ENCODE results near the gene RBM15B.

Gene RBM15B

DNA sequence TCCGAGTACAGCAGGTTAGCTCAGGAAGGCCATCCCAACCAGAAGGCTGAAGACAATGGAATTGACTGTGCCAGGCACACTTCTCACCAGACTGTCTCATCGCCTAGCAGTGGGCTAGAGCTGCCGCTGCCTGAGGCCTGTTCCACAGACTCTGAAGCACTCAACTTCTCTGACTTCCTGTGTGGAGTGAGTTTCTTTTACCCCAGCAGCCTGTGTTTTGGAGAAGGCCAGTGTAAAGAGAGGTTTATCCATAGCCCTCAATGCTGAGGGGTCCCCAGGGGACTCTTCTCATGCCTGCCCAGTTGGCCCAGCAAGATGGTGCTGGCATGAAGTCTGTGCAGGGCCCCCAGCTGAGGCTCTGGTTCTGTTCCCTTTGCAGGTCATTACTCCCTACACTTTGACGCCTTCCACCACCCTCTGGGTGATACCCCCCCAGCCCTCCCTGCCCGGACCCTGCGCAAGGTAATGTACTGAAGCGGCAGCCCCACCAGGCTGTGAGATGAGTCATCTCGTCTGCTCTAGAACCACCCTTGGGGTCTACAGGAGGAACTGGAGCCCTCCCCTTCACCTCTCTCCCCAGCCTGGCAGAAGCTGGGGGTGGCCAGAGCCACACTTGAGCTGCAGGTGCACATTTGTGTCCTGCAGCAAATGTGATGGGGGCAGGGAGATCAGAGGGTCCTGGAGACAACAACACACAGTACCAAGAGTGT, 11.2 kb upstream of the RBM15B start:
- no peak overlapping the region for H3K9ac ChIP-seq (ENCODE audit: low read length)
- no peaks in the 10 kb centered on the region for H3K27me3 ChIP-seq (ENCODE audit: control insufficient read depth, insufficient read depth, low read length)
- no peaks in the 10 kb centered on the region for H3K36me3 ChIP-seq (ENCODE audit: control insufficient read depth, low read depth, low read length)
- no peak overlapping the region for H3K27ac ChIP-seq (ENCODE audit: low read length)
- H3K9me3 ChIP-seq (ENCODE audit: control insufficient read depth, low read depth, low read length), result no peaks in the 10 kb centered on the region
- H3K4me1 ChIP-seq (ENCODE audit: control insufficient read depth, low read depth, low read length), result peaks cover 7% of the 10 kb centered on the region
- H3K4me3 ChIP-seq (ENCODE audit: low read length), result no peak overlapping the region

- Histone ChIP-seq H3K27me3 (ENCODE audit: control insufficient read depth, insufficient read depth, low read length) (no peaks in the 10 kb centered on the region), H3K4me3 (ENCODE audit: low read length) (no peak overlapping the region), H3K36me3 (ENCODE audit: control insufficient read depth, low read depth, low read length) (no peaks in the 10 kb centered on the region), H3K9me3 (ENCODE audit: control insufficient read depth, low read depth, low read length) (no peaks in the 10 kb centered on the region), H3K27ac (ENCODE audit: low read length) (no peak overlapping the region), H3K4me1 (ENCODE audit: control insufficient read depth, low read depth, low read length) (peaks cover 7% of the 10 kb centered on the region), H3K9ac (ENCODE audit: low read length) (no peak overlapping the region)
Observed at GRCh38 chr3:51380601-51381332, 10.3 kb upstream of the RBM15B start.

DNA sequence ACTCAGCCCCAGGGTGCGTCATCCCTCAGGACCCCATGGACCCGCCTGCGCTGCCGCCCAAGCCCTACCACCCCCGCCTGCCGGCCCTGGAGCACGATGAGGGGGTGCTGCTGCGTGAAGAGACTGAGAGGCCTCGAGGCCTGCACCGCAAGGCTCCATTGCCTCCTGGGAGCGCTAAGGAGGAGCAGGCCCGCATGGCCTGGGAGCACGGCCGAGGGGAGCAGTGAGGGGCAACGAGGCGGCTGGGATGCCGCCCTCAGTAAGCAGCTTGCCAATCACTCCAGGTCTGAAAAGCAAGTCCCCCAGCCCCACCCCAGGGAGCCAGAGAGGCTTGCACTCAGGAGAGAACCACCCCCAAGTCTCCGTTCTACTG, 9.8 kb upstream of the RBM15B start:
- Histone ChIP-seq H3K4me1 (ENCODE audit: control insufficient read depth, low read depth, low read length) (peaks cover 9% of the 10 kb centered on the region), H3K27ac (ENCODE audit: low read length) (no peak overlapping the region), H3K36me3 (ENCODE audit: control insufficient read depth, low read depth, low read length) (no peaks in the 10 kb centered on the region), H3K27me3 (ENCODE audit: control insufficient read depth, insufficient read depth, low read length) (no peaks in the 10 kb centered on the region), H3K9ac (ENCODE audit: low read length) (no peak overlapping the region), H3K9me3 (ENCODE audit: control insufficient read depth, low read depth, low read length) (no peaks in the 10 kb centered on the region), H3K4me3 (ENCODE audit: low read length) (no peak overlapping the region)

- no peak overlapping the region for H3K9ac ChIP-seq (ENCODE audit: low read length)
- no peak overlapping the region for H3K27ac ChIP-seq (ENCODE audit: low read length)
- no peaks in the 10 kb centered on the region for H3K27me3 ChIP-seq (ENCODE audit: control insufficient read depth, insufficient read depth, low read length)
- no peaks in the 10 kb centered on the region for H3K36me3 ChIP-seq (ENCODE audit: control insufficient read depth, low read depth, low read length)
- no peak overlapping the region for H3K4me3 ChIP-seq (ENCODE audit: low read length)
- H3K4me1 ChIP-seq (ENCODE audit: control insufficient read depth, low read depth, low read length), result peaks cover 11% of the 10 kb centered on the region
- H3K9me3 ChIP-seq (ENCODE audit: control insufficient read depth, low read depth, low read length), result no peaks in the 10 kb centered on the region
Observed at GRCh38 chr3:51382076-51382745, 8.9 kb upstream of the RBM15B start.

GRCh38 chr3:51382947-51383578, 8.0 kb upstream of the RBM15B start:
- no peaks in the 10 kb centered on the region for H3K27me3 ChIP-seq (ENCODE audit: control insufficient read depth, insufficient read depth, low read length)
- H3K9me3 ChIP-seq (ENCODE audit: control insufficient read depth, low read depth, low read length), result no peaks in the 10 kb centered on the region
- H3K36me3 ChIP-seq (ENCODE audit: control insufficient read depth, low read depth, low read length), result peaks cover 7% of the 10 kb centered on the region
- no peak overlapping the region for H3K27ac ChIP-seq (ENCODE audit: low read length)
- peaks cover 11% of the 10 kb centered on the region for H3K4me1 ChIP-seq (ENCODE audit: control insufficient read depth, low read depth, low read length)
- H3K9ac ChIP-seq (ENCODE audit: low read length), result no peak overlapping the region
- H3K4me3 ChIP-seq (ENCODE audit: low read length), result peak overlapping the region; percentile 79

- Histone ChIP-seq H3K27ac (ENCODE audit: low read length) (peak overlapping the region; percentile 65), H3K27me3 (ENCODE audit: control insufficient read depth, insufficient read depth, low read length) (no peaks in the 10 kb centered on the region), H3K4me1 (ENCODE audit: control insufficient read depth, low read depth, low read length) (peaks cover 11% of the 10 kb centered on the region), H3K9me3 (ENCODE audit: control insufficient read depth, low read depth, low read length) (no peaks in the 10 kb centered on the region), H3K36me3 (ENCODE audit: control insufficient read depth, low read depth, low read length) (peaks cover 19% of the 10 kb centered on the region), H3K9ac (ENCODE audit: low read length) (peak overlapping the region; percentile 91), H3K4me3 (ENCODE audit: low read length) (peak overlapping the region; percentile 79)
Observed at GRCh38 chr3:51384055-51384725, 6.9 kb upstream of the RBM15B start.

GRCh38 chr3:51384726-51385473, 6.2 kb upstream of the RBM15B start, which contains the start of gene MANF:
MANF (plus strand) TSS chr3:51385291; CDS start chr3:51385343, 52 bp downstream.
- peak within 1 kb of the TSS; percentile 65 for H3K27ac ChIP-seq (ENCODE audit: low read length)

DNA sequence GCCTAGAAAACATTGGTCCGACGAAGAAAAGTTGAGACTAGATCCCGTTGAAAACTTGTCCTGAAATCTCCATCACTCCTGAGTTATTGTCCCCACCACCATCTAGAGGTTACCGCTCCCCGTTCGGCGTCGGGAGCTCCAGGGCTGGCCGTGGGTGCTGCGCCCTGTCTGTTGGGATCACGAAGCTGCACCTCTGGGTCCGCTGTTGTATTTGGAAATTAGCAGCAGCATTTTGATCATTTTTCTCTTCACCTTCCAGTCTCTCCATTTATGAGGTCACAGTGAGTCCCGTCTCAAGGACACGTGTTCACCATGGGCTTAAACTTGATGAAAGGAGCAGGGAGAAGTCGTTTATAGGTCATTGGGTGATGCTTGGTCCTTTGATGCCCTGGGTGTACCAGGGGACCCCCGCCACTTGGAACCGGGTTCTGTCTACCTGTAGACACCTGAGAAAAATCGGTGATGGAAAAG, 5.4 kb upstream of the RBM15B start:
- peak overlapping the region; percentile 42 for H3K27ac ChIP-seq (ENCODE audit: low read length)
- H3K36me3 ChIP-seq (ENCODE audit: control insufficient read depth, low read depth, low read length), result peaks cover 30% of the 10 kb centered on the region
- H3K27me3 ChIP-seq (ENCODE audit: control insufficient read depth, insufficient read depth, low read length), result no peaks in the 10 kb centered on the region
- no peaks in the 10 kb centered on the region for H3K9me3 ChIP-seq (ENCODE audit: control insufficient read depth, low read depth, low read length)
- peaks cover 15% of the 10 kb centered on the region for H3K4me1 ChIP-seq (ENCODE audit: control insufficient read depth, low read depth, low read length)
- H3K4me3 ChIP-seq (ENCODE audit: low read length), result peak overlapping the region; percentile 77
- H3K9ac ChIP-seq (ENCODE audit: low read length), result peak overlapping the region; percentile 81

More at GRCh38 chr3:51384726-51385473, 6.2 kb upstream of the RBM15B start, which contains the start of gene MANF:
- Histone ChIP-seq H3K9ac (ENCODE audit: low read length) (peak within 1 kb of the TSS; percentile 91), H3K36me3 (ENCODE audit: control insufficient read depth, low read depth, low read length) (peaks cover 24% of the 10 kb centered on the region), H3K9me3 (ENCODE audit: control insufficient read depth, low read depth, low read length) (no peaks in the 10 kb centered on the region), H3K27me3 (ENCODE audit: control insufficient read depth, insufficient read depth, low read length) (no peaks in the 10 kb centered on the region), H3K4me1 (ENCODE audit: control insufficient read depth, low read depth, low read length) (peaks cover 11% of the 10 kb centered on the region), H3K4me3 (ENCODE audit: low read length) (peak within 1 kb of the TSS; percentile 79)

- H3K9me3 ChIP-seq (ENCODE audit: control insufficient read depth, low read depth, low read length), result no peaks in the 10 kb centered on the region
- H3K27ac ChIP-seq (ENCODE audit: low read length), result no peak overlapping the region
- H3K4me3 ChIP-seq (ENCODE audit: low read length), result peak overlapping the region; percentile 77
- H3K27me3 ChIP-seq (ENCODE audit: control insufficient read depth, insufficient read depth, low read length), result no peaks in the 10 kb centered on the region
- H3K9ac ChIP-seq (ENCODE audit: low read length), result peak overlapping the region; percentile 81
- peaks cover 30% of the 10 kb centered on the region for H3K36me3 ChIP-seq (ENCODE audit: control insufficient read depth, low read depth, low read length)
- H3K4me1 ChIP-seq (ENCODE audit: control insufficient read depth, low read depth, low read length), result peaks cover 16% of the 10 kb centered on the region
Observed at GRCh38 chr3:51386159-51386851, 4.8 kb upstream of the RBM15B start.

- H3K36me3 ChIP-seq (ENCODE audit: control insufficient read depth, low read depth, low read length), result peaks cover 30% of the 10 kb centered on the region
- no peaks in the 10 kb centered on the region for H3K27me3 ChIP-seq (ENCODE audit: control insufficient read depth, insufficient read depth, low read length)
- H3K9ac ChIP-seq (ENCODE audit: low read length), result no peak overlapping the region
- peaks cover 16% of the 10 kb centered on the region for H3K4me1 ChIP-seq (ENCODE audit: control insufficient read depth, low read depth, low read length)
- no peaks in the 10 kb centered on the region for H3K9me3 ChIP-seq (ENCODE audit: control insufficient read depth, low read depth, low read length)
- peak overlapping the region; percentile 15 for H3K4me3 ChIP-seq (ENCODE audit: low read length)
- H3K27ac ChIP-seq (ENCODE audit: low read length), result no peak overlapping the region
Observed at GRCh38 chr3:51386852-51387229, 4.2 kb upstream of the RBM15B start.
